ENCODE data around the gene RHOA. TPM values are rescaled to one million over a fixed set of nuclear protein-coding genes. Genes with fewer than 3 reads are reported as not detected.

Gene RHOA
- total RNA-seq, 1 experiment from 2014 or later: 497 TPM

GRCh38 chr3:49387721-49388120, 24.1 kb downstream of the RHOA start:
- ChIA-PET POLR2A (no interaction called here), CTCF (no interaction called here), RAD21 (ENCODE audit: low non-redundant PET in 1 of 2, low total read pairs in 2 of 2, uncharacterized antibody in 2 of 2, unreplicated experiment in 2 of 2) (no interaction called here)
- H3K36me3 ChIP-seq (ENCODE audit: control insufficient read depth in 1 of 2, insufficient read depth in 2 of 2, low read length in 2 of 2): no peaks in the 10 kb centered on the region; a peak in 1 of 4 replicates
- BruUV-seq (replicated peaks): no TSS peak
- no peak overlapping the region for H3K9ac ChIP-seq (ENCODE audit: low read length)
- H3K27ac ChIP-seq (ENCODE audit: low read depth, low read length): no peak overlapping the region
- no peak overlapping the region for H3K4me3 ChIP-seq (replicated peaks in 1 of 2; ENCODE audit: low read depth in 1 of 2, low read length in 2 of 2)
- H3K9me2 ChIP-seq (ENCODE audit: insufficient read depth): no peaks in the 10 kb centered on the region
- DNase-seq (ENCODE audit: low read depth, low spot score) (no peak), ATAC-seq (no peak)
- intact Hi-C loops (cut with micrococcal nuclease): no loop called here
- H3K9me3 ChIP-seq (ENCODE audit: control insufficient read depth in 1 of 2, insufficient read depth in 1 of 2, low read depth in 1 of 2, low read length in 2 of 2): no peaks in the 10 kb centered on the region
- peaks cover 39% of the 10 kb centered on the region; the same call in 1 of the 2 replicates for H4K20me1 ChIP-seq (ENCODE audit: insufficient read depth)
- H3K4me2 ChIP-seq (ENCODE audit: low read length): no peak overlapping the region
- TF ChIP-seq POLR2A (IDR thresholded peaks at IDR 0.05; ENCODE audit: borderline replicate concordance, extremely low read depth, insufficient read depth, insufficient read length) (no peak), SIN3A (IDR thresholded peaks at IDR 0.05; ENCODE audit: low read depth) (no peak), EGR1 (IDR thresholded peaks at IDR 0.05; ENCODE audit: low read depth) (no peak), SRF (IDR thresholded peaks at IDR 0.05; ENCODE audit: low read depth) (no peak), POLR2AphosphoS5 (IDR thresholded peaks at IDR 0.05; ENCODE audit: low read depth, low read length) (no peak), RAD21 (IDR thresholded peaks at IDR 0.05; ENCODE audit: low read depth) (no peak), SP1 (IDR thresholded peaks at IDR 0.05; ENCODE audit: low read depth) (no peak), TCF7L2 (IDR thresholded peaks at IDR 0.05; ENCODE audit: borderline replicate concordance, extremely low read depth, insufficient read depth, insufficient read length) (no peak), CTCF (IDR thresholded peaks at IDR 0.05 in 2 of 3, conservative IDR thresholded peaks at IDR 0.05 in 1 of 3; ENCODE audit: borderline replicate concordance in 1 of 3, insufficient read depth in 1 of 3, low read depth in 2 of 3, low read length in 2 of 3) (no peak), ZFX (IDR thresholded peaks at IDR 0.05) (no peak), ATF3 (IDR thresholded peaks at IDR 0.05) (no peak), EZH2phosphoT487 (IDR thresholded peaks at IDR 0.05; ENCODE audit: borderline replicate concordance) (no peak), JUND (IDR thresholded peaks at IDR 0.05) (no peak), REST (IDR thresholded peaks at IDR 0.05; ENCODE audit: low read depth) (no peak), YY1 (IDR thresholded peaks at IDR 0.05; ENCODE audit: extremely low read depth, insufficient replicate concordance, low read depth, low read length) (no peak), EZH2 (IDR thresholded peaks at IDR 0.05) (no peak)
- H3K4me1 ChIP-seq (ENCODE audit: control insufficient read depth in 1 of 2, insufficient read depth in 2 of 2, low read length in 2 of 2): peaks cover 0 to 10% of the 10 kb centered on the region in 2 experiments; a peak in 1 of 4 replicates
- no peaks in the 10 kb centered on the region for H3K27me3 ChIP-seq (ENCODE audit: insufficient read depth, low read length)
- no peak overlapping the region for H2AFZ ChIP-seq (ENCODE audit: low read depth, low read length, poor library complexity, severe bottlenecking)
- H3K79me2 ChIP-seq (ENCODE audit: insufficient read depth, low read length): peaks cover 99% of the 10 kb centered on the region
